OCI-LY7 (cell line): ENCODE data around the gene MORN1. TPM values are rescaled to one million over a fixed set of nuclear protein-coding genes. Genes with fewer than 3 reads are reported as not detected.

ENCODE experiments used
- BruUV-seq: library from RNA; stranded (reverse); fragments of 400-500 nt; replicated peaks from 2 replicates; lab custom pipeline; 2021; lab: Mats Ljungman, UMichigan
- CTCF ChIA-PET: fragments of 300-600 bp; sonication (Branson Sonifier 250); formaldehyde crosslinking; loops from one replicate; lab custom pipeline; 2022; ENCODE audit warnings: antibody characterized with exemption; ENCODE audit not compliant: unreplicated experiment; lab: Charles Lee
- POLR2A ChIA-PET: fragments of 300-600 bp; sonication (Branson Sonifier 250); formaldehyde crosslinking; loops from one replicate; lab custom pipeline; 2022; ENCODE audit warnings: antibody characterized with exemption; lab: Charles Lee
- DNase-seq: peaks from one replicate; pipeline ENCODE4 v3.0.0-alpha.2; 2015; ENCODE audit warnings: low spot score
- H2AFZ ChIP-seq: fragments of 200-600 bp; sonication (generic), shearing (Covaris generic); 2 replicates; pipeline ENCODE4 v1.6.1; 2014; ENCODE audit warnings: mild to moderate bottlenecking, antibody characterized with exemption, low read length, moderate library complexity
- H3K27ac ChIP-seq: fragments of 200-600 bp; sonication (generic); 2 replicates; pipeline ENCODE4 v1.5.1; 2014; ENCODE audit warnings: mixed run types, low read depth, mild to moderate bottlenecking, moderate library complexity, low read length, inconsistent platforms; ENCODE audit not compliant: poor library complexity, severe bottlenecking
- H3K36me3 ChIP-seq: fragments of 200-600 bp; sonication (generic); 2 replicates; pipeline ENCODE4 v1.6.1; 2014; ENCODE audit warnings: mild to moderate bottlenecking, antibody characterized with exemption, low read length, moderate library complexity, mixed read lengths; ENCODE audit not compliant: insufficient read depth
- H3K4me1 ChIP-seq: fragments of 200-600 bp; sonication (generic); 2 replicates; pipeline ENCODE4 v1.5.1; 2014; ENCODE audit warnings: mild to moderate bottlenecking, low read length; ENCODE audit not compliant: insufficient read depth, poor library complexity, severe bottlenecking
- H3K4me2 ChIP-seq: fragments of 200-600 bp; sonication (generic); 2 replicates; pipeline ENCODE4 v1.6.1; 2014; ENCODE audit warnings: mild to moderate bottlenecking, low read length
- H3K4me3 ChIP-seq: fragments of 200-600 bp; sonication (generic); 2 replicates; pipeline ENCODE4 v1.5.1; 2014; ENCODE audit warnings: mild to moderate bottlenecking, low read depth, low read length; ENCODE audit not compliant: poor library complexity, severe bottlenecking
- H3K79me2 ChIP-seq: fragments of 200-600 bp; sonication (generic); 2 replicates; pipeline ENCODE4 v1.6.1; 2016; ENCODE audit warnings: low read depth, mild to moderate bottlenecking, low read length, moderate library complexity, mixed read lengths; ENCODE audit not compliant: insufficient read depth
- H3K9me2 ChIP-seq: fragments of 200-600 bp; sonication (generic); 2 replicates; pipeline ENCODE4 v1.6.1; 2016; ENCODE audit warnings: mild to moderate bottlenecking, low read length, mixed read lengths; ENCODE audit not compliant: insufficient read depth
- H3K9me3 ChIP-seq: fragments of 200-600 bp; sonication (generic); 2 replicates; pipeline ENCODE4 v1.6.1; 2014; ENCODE audit warnings: mild to moderate bottlenecking, mixed run types, low read length, mixed read lengths
- H4K20me1 ChIP-seq: fragments of 200-600 bp; sonication (generic); 2 replicates; pipeline ENCODE4 v1.6.1; 2014; ENCODE audit warnings: mild to moderate bottlenecking, antibody characterized with exemption, low read length, moderate library complexity, mixed read lengths; ENCODE audit not compliant: insufficient read depth
- CTCF ChIP-seq: fragments of 200-600 bp; sonication (generic); conservative IDR thresholded peaks from 2 replicates; pipeline ENCODE4 v1.5.1; 2014; ENCODE audit warnings: mild to moderate bottlenecking, antibody characterized with exemption, low read length, moderate library complexity, mixed read lengths
- EZH2phosphoT487 ChIP-seq: fragments of 200-600 bp; sonication (generic); IDR thresholded peaks from 2 replicates; pipeline ENCODE4 v1.6.1; 2018; ENCODE audit warnings: low read depth, borderline replicate concordance, mild to moderate bottlenecking, mixed run types, antibody characterized with exemption, low read length, moderate library complexity, mixed read lengths
- intact Hi-C: fragments of 100-400 bp; cut with micrococcal nuclease; formaldehyde crosslinking; loops from one replicate; pipeline ENCODE4 v1.10.0; 2022; ENCODE audit not compliant: unreplicated experiment
- total RNA-seq, 2 experiments: library from RNA; depleted of rRNA in 1 of 2; stranded (reverse); fragments of >200 nt in 1 of 2; shearing (Covaris generic) in 1 of 2; gene quantifications; 2 replicates each; pipeline ENCODE4 v1.2.3, GENCODE V29; 2014 to 2022

Gene MORN1
- total RNA-seq, 2 experiments from 2014 or later: 13.1 to 29.7 TPM

GRCh38 chr1:2337501-2337900 is 53.9 kb downstream of the MORN1 start:
- ChIA-PET POLR2A (no interaction called here), CTCF (no interaction called here)
- Histone ChIP-seq H3K9me3 (no peaks in the 10 kb centered on the region), H3K27ac (no peak overlapping the region), H3K79me2 (no peaks in the 10 kb centered on the region), H3K4me3 (no peak overlapping the region), H3K4me2 (no peak overlapping the region), H3K4me1 (no peaks in the 10 kb centered on the region), H3K9me2 (no peaks in the 10 kb centered on the region), H3K36me3 (no peaks in the 10 kb centered on the region), H4K20me1 (no peaks in the 10 kb centered on the region), H2AFZ (no peak overlapping the region)
- DNase-seq: no peak
- BruUV-seq: no TSS peak
- intact Hi-C loops: no loop called here
- TF ChIP-seq CTCF (no peak), EZH2phosphoT487 (no peak)

GRCh38 chr1:2337081-2337480 is 54.3 kb downstream of the MORN1 start:
- no TSS peak for BruUV-seq
- Histone ChIP-seq H3K9me2 (no peaks in the 10 kb centered on the region), H3K79me2 (no peaks in the 10 kb centered on the region), H2AFZ (no peak overlapping the region), H3K4me3 (no peak overlapping the region), H3K4me2 (no peak overlapping the region), H4K20me1 (no peaks in the 10 kb centered on the region), H3K4me1 (no peaks in the 10 kb centered on the region), H3K27ac (no peak overlapping the region), H3K36me3 (no peaks in the 10 kb centered on the region), H3K9me3 (no peaks in the 10 kb centered on the region)
- POLR2A ChIA-PET: no interaction called here
- no peak for TF ChIP-seq CTCF
- TF ChIP-seq EZH2phosphoT487: no peak
- CTCF ChIA-PET: no interaction called here
- no peak for DNase-seq
- intact Hi-C loops: no loop called here

GRCh38 chr1:2336499-2336898 is 54.9 kb downstream of the MORN1 start:
- H2AFZ ChIP-seq: no peak overlapping the region
- H3K4me1 ChIP-seq: no peaks in the 10 kb centered on the region
- TF ChIP-seq CTCF: no peak
- TF ChIP-seq EZH2phosphoT487: no peak
- H3K4me3 ChIP-seq: no peak overlapping the region
- no peak overlapping the region for H3K4me2 ChIP-seq
- no peaks in the 10 kb centered on the region for H4K20me1 ChIP-seq
- no peaks in the 10 kb centered on the region for H3K79me2 ChIP-seq
- BruUV-seq: no TSS peak
- no peaks in the 10 kb centered on the region for H3K9me3 ChIP-seq
- ChIA-PET POLR2A (no interaction called here), CTCF (no interaction called here)
- intact Hi-C loops: no loop called here
- H3K27ac ChIP-seq: no peak overlapping the region
- no peaks in the 10 kb centered on the region for H3K9me2 ChIP-seq
- no peaks in the 10 kb centered on the region for H3K36me3 ChIP-seq
- no peak for DNase-seq
